ENCODE measurements around the gene FANCI.

- TF ChIP-seq CTCF (IDR thresholded peaks at IDR 0.05) (no peak), POLR2A (IDR thresholded peaks at IDR 0.05) (no peak)
Measured at GRCh38 chr15:89364741-89365450, 121.1 kb downstream of the FANCI start.

All from body of pancreas (tissue), 4 donors.